OCI-LY3 (cell line): ENCODE measurements around the gene BCDIN3D.

Source experiments
- H2AFZ ChIP-seq: fragments of 200-600, 300-600 bp; shearing (Covaris generic); 2 replicates; pipeline ENCODE4 v1.6.0; 2014; ENCODE audit warnings: antibody characterized with exemption, low read depth, low read length
- H3K27ac ChIP-seq: fragments of 200-600, 300-600 bp; sonication (generic); 2 replicates; pipeline ENCODE4 v1.5.1; 2014; ENCODE audit warnings: mild to moderate bottlenecking, low read length, moderate library complexity, mixed read lengths
- H3K27me3 ChIP-seq: fragments of 200-600, 300-600 bp; sonication (generic); 2 replicates; pipeline ENCODE4 v1.6.1; 2014; ENCODE audit warnings: low read depth, low read length, mixed read lengths
- H3K36me3 ChIP-seq: fragments of 200-600, 300-600 bp; sonication (generic); replicated peaks from 2 replicates; pipeline ENCODE3; 2014; ENCODE audit warnings: low read depth, low read length, mixed read lengths
- H3K4me1 ChIP-seq: fragments of 300-600, 200-600 bp; sonication (generic); 2 replicates; pipeline ENCODE4 v1.6.1; 2014; ENCODE audit warnings: low read length, mixed read lengths
- H3K4me2 ChIP-seq: fragments of 200-600, 300-600 bp; sonication (generic); 2 replicates; pipeline ENCODE4 v1.6.1; 2014; ENCODE audit warnings: low read length, mixed read lengths
- H3K4me3 ChIP-seq: fragments of 300-600, 200-600 bp; sonication (generic); 2 replicates; pipeline ENCODE4 v1.5.1; 2014; ENCODE audit warnings: antibody characterized with exemption, mild to moderate bottlenecking, low read length, moderate library complexity
- H3K79me2 ChIP-seq: fragments of 300-600, 200-600 bp; shearing (Covaris generic); 2 replicates; pipeline ENCODE4 v1.6.1; 2014; ENCODE audit warnings: mild to moderate bottlenecking, low read length, mixed read lengths
- H3K9ac ChIP-seq: fragments of 300-600, 200-600 bp; shearing (Covaris generic); 2 replicates; pipeline ENCODE4 v1.6.0; 2014; ENCODE audit warnings: mild to moderate bottlenecking, low read length, moderate library complexity
- H3K9me3 ChIP-seq: fragments of 200-600, 300-600 bp; shearing (Covaris generic); 2 replicates; pipeline ENCODE4 v1.6.1; 2014; ENCODE audit warnings: low read length, mixed read lengths; ENCODE audit not compliant: insufficient read depth
- H4K20me1 ChIP-seq: fragments of 200-600, 300-600 bp; sonication (generic); 2 replicates; pipeline ENCODE4 v1.6.1; 2016; ENCODE audit warnings: low read length, mixed read lengths; ENCODE audit not compliant: insufficient read depth
- EZH2phosphoT487 ChIP-seq: fragments of 200-600 bp; shearing (Covaris generic); IDR thresholded peaks from 2 replicates; pipeline ENCODE4 v1.6.1; 2018; ENCODE audit warnings: antibody characterized with exemption, mixed run types, low read depth
- TF ChIP-seq, protein P1 (sequence below): fragments of 200-600, 300-600 bp; sonication (generic); IDR thresholded peaks from 2 replicates; pipeline ENCODE4 v1.5.1; 2014; ENCODE audit warnings: antibody characterized with exemption, low read length, low read depth

Gene BCDIN3D

DNA sequence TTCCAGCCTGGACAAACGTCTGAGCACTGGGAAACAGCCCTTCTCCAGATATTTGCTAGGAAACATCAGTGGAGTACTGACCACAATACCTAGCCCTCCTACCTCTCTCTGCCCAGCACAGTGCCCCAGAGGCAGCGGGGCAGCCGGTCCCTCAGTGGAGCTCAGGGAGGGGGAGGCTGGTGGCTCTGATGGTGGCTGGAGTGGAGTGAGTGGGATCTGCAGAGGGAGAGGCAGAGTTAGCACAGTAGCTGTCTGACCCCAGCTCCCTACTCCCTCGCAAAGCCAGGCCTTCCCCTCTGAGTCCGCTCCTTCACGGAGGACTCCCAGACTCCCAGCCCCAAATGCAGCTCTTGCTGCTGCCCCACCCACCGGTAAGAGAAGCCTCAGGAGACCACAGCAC, 44.7 kb downstream of the BCDIN3D start:
- Histone ChIP-seq H3K27me3 (no peaks in the 10 kb centered on the region), H3K4me1 (no peaks in the 10 kb centered on the region), H3K9me3 (no peaks in the 10 kb centered on the region), H3K79me2 (no peaks in the 10 kb centered on the region), H2AFZ (no peak overlapping the region), H3K4me3 (no peak overlapping the region), H3K4me2 (no peak overlapping the region), H3K36me3 (no peaks in the 10 kb centered on the region), H4K20me1 (no peaks in the 10 kb centered on the region), H3K27ac (no peak overlapping the region), H3K9ac (no peak overlapping the region)
- no peak for TF ChIP-seq EZH2phosphoT487
- TF ChIP-seq, protein P1, sequence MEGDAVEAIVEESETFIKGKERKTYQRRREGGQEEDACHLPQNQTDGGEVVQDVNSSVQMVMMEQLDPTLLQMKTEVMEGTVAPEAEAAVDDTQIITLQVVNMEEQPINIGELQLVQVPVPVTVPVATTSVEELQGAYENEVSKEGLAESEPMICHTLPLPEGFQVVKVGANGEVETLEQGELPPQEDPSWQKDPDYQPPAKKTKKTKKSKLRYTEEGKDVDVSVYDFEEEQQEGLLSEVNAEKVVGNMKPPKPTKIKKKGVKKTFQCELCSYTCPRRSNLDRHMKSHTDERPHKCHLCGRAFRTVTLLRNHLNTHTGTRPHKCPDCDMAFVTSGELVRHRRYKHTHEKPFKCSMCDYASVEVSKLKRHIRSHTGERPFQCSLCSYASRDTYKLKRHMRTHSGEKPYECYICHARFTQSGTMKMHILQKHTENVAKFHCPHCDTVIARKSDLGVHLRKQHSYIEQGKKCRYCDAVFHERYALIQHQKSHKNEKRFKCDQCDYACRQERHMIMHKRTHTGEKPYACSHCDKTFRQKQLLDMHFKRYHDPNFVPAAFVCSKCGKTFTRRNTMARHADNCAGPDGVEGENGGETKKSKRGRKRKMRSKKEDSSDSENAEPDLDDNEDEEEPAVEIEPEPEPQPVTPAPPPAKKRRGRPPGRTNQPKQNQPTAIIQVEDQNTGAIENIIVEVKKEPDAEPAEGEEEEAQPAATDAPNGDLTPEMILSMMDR, result no peak

DNA sequence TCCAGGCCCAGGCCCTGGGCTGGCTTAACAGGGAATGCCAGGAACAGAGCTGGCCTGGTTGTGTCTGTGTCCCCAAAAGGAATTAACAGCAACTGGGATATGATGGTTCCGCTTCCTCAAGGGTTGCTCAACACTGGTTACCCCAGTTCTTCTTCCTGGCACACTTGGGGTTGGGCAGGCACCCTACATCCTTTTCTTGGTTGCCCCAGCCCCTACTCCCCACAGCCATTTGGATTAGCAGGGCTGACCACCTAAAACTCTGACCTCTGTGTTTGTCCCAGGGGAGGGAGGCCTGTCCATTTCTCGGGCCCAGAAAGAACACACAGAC, 45.5 kb downstream of the BCDIN3D start:
- Histone ChIP-seq H3K4me2 (no peak overlapping the region), H3K27ac (no peak overlapping the region), H3K9me3 (no peaks in the 10 kb centered on the region), H3K27me3 (no peaks in the 10 kb centered on the region), H4K20me1 (no peaks in the 10 kb centered on the region), H3K4me3 (no peak overlapping the region), H3K79me2 (no peaks in the 10 kb centered on the region), H2AFZ (no peak overlapping the region), H3K4me1 (no peaks in the 10 kb centered on the region), H3K9ac (no peak overlapping the region), H3K36me3 (no peaks in the 10 kb centered on the region)
- TF ChIP-seq, protein P1, result no peak
- no peak for TF ChIP-seq EZH2phosphoT487

DNA sequence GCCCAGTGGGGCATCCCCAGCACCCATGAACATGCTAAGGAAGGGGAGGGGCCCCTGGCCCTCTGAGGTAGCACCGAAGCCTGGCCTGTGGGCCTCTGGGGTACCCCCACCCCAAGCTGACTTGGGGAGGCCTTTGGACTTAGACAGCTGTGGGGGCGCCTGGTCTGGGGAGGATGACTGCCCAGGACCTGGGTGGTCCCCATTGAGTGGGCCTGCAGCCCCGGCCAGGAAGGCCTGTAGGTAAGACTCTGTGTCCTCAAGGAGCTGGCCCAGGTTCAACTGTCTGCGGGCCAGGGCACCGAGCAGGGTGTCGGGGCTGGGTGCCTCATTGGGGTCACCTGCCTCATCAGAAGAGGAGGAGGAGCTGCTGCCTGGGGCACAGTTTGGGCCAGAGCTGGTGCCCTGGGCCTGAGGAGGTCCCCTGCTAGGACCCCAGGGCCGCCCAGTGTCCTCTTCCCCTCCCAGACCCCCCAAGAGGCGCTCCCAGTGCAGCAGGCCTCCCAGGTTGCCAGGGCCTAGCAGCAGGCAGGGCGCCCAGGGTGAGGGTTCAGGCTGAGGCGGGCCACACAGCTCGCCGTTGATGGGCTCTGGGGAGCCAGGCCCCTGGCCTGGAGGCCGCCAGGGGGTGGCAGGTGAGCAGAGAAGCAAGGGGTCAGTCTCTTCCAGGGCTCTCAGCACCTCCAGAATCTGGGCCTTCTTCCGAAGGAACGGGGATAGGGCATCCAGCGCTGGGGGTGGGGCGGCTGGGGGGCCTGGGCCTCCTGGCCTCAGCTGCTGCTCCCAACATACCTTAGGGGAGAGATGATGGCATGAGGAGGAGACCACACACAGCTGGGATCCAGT, 46.1 kb downstream of the BCDIN3D start:
- Histone ChIP-seq H3K4me1 (no peaks in the 10 kb centered on the region), H3K4me3 (no peak overlapping the region), H3K79me2 (no peaks in the 10 kb centered on the region), H3K9ac (no peak overlapping the region), H3K36me3 (no peaks in the 10 kb centered on the region), H3K27ac (no peak overlapping the region), H4K20me1 (no peaks in the 10 kb centered on the region), H3K9me3 (no peaks in the 10 kb centered on the region), H3K27me3 (no peaks in the 10 kb centered on the region), H2AFZ (no peak overlapping the region), H3K4me2 (no peak overlapping the region)
- TF ChIP-seq, protein P1, result no peak
- no peak for TF ChIP-seq EZH2phosphoT487

DNA sequence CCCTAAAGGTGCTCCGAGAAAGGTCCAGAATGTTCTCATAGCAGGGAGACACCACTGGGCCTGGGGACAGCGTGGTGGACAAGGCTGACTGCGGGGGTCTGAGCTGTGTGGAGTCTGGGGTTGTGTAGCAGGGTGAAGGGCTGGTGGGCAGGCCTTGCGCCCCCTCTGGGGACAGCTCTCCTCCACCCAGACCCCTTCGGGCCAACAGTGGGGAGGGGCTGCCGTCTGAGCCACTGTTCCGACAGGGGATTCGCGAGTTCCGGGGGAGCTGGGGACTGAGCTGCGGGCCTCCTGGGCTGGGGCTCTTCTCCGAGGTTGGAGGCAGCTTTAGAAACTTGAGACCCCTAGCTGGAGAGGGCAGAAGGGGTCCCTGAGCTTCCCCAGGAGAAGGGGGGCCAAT, 46.8 kb downstream of the BCDIN3D start:
- Histone ChIP-seq H3K79me2 (no peaks in the 10 kb centered on the region), H3K4me1 (no peaks in the 10 kb centered on the region), H3K36me3 (no peaks in the 10 kb centered on the region)

More for the DNA sequence above, 46.8 kb downstream of the BCDIN3D start:
- no peaks in the 10 kb centered on the region for H4K20me1 ChIP-seq
- no peak for TF ChIP-seq EZH2phosphoT487
- TF ChIP-seq, protein P1, result no peak
- no peaks in the 10 kb centered on the region for H3K9me3 ChIP-seq
- no peak overlapping the region for H3K9ac ChIP-seq
- H3K27ac ChIP-seq, result no peak overlapping the region
- H3K27me3 ChIP-seq, result no peaks in the 10 kb centered on the region
- no peak overlapping the region for H3K4me3 ChIP-seq
- no peak overlapping the region for H3K4me2 ChIP-seq
- H2AFZ ChIP-seq, result no peak overlapping the region
